Measurements from ENCODE around the gene EIF4G1. TPM values are rescaled to one million over a fixed set of nuclear protein-coding genes. Genes with fewer than 3 reads are reported as not detected.

Gene EIF4G1
- total and polyA plus RNA-seq, 2 experiments from 2014 or later, result 204 to 254 TPM

DNA sequence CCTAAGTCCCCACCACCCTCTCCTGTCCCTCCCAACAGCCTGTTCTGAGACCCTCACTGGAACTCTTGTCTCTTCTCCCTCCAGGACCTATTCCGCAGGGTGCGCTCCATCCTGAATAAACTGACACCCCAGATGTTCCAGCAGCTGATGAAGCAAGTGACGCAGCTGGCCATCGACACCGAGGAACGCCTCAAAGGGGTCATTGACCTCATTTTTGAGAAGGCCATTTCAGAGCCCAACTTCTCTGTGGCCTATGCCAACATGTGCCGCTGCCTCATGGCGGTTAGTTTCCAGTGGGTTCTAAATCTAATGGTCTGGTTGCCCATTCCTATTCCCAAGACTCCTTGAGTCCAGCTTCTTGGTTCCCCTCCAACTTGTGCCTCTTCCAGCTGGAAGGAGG lies 9.3 kb downstream of the EIF4G1 start:
- Histone ChIP-seq H3K27ac (no peak overlapping the region), H2AFZ (no peak overlapping the region), H3K36me3 (replicated peaks; ENCODE audit: insufficient read depth, low read depth) (no peaks in the 10 kb centered on the region), H3K9me3 (ENCODE audit: low read depth) (no peaks in the 10 kb centered on the region), H3K27me3 (no peaks in the 10 kb centered on the region), H3K79me2 (peaks cover 42% of the 10 kb centered on the region), H4K20me1 (ENCODE audit: insufficient read depth, poor library complexity, severe bottlenecking) (peaks cover 46% of the 10 kb centered on the region), H3K4me2 (no peak overlapping the region), H3K4me1 (ENCODE audit: insufficient read depth) (peaks cover 12% of the 10 kb centered on the region), H3K4me3 (no peak overlapping the region), H3K9me2 (replicated peaks; ENCODE audit: insufficient read depth) (no peaks in the 10 kb centered on the region)
- no peak for TF ChIP-seq EZH2phosphoT487 (IDR thresholded peaks at IDR 0.05; ENCODE audit: low read depth, severe bottlenecking, unreplicated experiment)
- TF ChIP-seq EZH2 (IDR thresholded peaks at IDR 0.05; ENCODE audit: borderline replicate concordance), result no peak
- TF ChIP-seq, protein P1, sequence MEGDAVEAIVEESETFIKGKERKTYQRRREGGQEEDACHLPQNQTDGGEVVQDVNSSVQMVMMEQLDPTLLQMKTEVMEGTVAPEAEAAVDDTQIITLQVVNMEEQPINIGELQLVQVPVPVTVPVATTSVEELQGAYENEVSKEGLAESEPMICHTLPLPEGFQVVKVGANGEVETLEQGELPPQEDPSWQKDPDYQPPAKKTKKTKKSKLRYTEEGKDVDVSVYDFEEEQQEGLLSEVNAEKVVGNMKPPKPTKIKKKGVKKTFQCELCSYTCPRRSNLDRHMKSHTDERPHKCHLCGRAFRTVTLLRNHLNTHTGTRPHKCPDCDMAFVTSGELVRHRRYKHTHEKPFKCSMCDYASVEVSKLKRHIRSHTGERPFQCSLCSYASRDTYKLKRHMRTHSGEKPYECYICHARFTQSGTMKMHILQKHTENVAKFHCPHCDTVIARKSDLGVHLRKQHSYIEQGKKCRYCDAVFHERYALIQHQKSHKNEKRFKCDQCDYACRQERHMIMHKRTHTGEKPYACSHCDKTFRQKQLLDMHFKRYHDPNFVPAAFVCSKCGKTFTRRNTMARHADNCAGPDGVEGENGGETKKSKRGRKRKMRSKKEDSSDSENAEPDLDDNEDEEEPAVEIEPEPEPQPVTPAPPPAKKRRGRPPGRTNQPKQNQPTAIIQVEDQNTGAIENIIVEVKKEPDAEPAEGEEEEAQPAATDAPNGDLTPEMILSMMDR (IDR thresholded peaks at IDR 0.05; ENCODE audit: poor library complexity), result no peak
- no peak for DNase-seq (ENCODE audit: low spot score)
- WGBS (ENCODE audit: low lambda C conversion rate, missing lambda C conversion rate), result 96% methylated on average over 8 of the region's 8 CpGs

DNA sequence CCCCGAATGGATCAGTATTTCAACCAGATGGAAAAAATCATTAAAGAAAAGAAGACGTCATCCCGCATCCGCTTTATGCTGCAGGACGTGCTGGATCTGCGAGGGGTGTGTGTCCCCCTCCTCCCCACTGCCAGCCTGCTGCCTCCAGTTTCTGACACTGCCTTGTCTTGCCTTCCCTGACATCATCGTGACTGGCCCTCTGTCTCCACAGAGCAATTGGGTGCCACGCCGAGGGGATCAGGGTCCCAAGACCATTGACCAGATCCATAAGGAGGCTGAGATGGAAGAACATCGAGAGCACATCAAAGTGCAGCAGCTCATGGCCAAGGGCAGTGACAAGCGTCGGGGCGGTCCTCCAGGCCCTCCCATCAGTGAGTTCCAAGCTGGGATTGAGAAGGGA lies 10.9 kb downstream of the EIF4G1 start:
- Histone ChIP-seq H3K9me3 (ENCODE audit: low read depth) (no peaks in the 10 kb centered on the region), H3K27ac (no peak overlapping the region), H2AFZ (no peak overlapping the region), H3K4me2 (no peak overlapping the region), H3K27me3 (no peaks in the 10 kb centered on the region), H3K9me2 (replicated peaks; ENCODE audit: insufficient read depth) (no peaks in the 10 kb centered on the region), H4K20me1 (ENCODE audit: insufficient read depth, poor library complexity, severe bottlenecking) (peaks cover 36% of the 10 kb centered on the region), H3K4me3 (no peak overlapping the region), H3K79me2 (peaks cover 33% of the 10 kb centered on the region), H3K4me1 (ENCODE audit: insufficient read depth) (no peaks in the 10 kb centered on the region), H3K36me3 (replicated peaks; ENCODE audit: insufficient read depth, low read depth) (no peaks in the 10 kb centered on the region)
- TF ChIP-seq EZH2phosphoT487 (IDR thresholded peaks at IDR 0.05; ENCODE audit: low read depth, severe bottlenecking, unreplicated experiment) (no peak), EZH2 (IDR thresholded peaks at IDR 0.05; ENCODE audit: borderline replicate concordance) (no peak)
- TF ChIP-seq, protein P1 (IDR thresholded peaks at IDR 0.05; ENCODE audit: poor library complexity), result no peak
- 97% methylated on average over 13 of the region's 13 CpGs for WGBS (ENCODE audit: low lambda C conversion rate, missing lambda C conversion rate)
- no peak for DNase-seq (ENCODE audit: low spot score)

DNA sequence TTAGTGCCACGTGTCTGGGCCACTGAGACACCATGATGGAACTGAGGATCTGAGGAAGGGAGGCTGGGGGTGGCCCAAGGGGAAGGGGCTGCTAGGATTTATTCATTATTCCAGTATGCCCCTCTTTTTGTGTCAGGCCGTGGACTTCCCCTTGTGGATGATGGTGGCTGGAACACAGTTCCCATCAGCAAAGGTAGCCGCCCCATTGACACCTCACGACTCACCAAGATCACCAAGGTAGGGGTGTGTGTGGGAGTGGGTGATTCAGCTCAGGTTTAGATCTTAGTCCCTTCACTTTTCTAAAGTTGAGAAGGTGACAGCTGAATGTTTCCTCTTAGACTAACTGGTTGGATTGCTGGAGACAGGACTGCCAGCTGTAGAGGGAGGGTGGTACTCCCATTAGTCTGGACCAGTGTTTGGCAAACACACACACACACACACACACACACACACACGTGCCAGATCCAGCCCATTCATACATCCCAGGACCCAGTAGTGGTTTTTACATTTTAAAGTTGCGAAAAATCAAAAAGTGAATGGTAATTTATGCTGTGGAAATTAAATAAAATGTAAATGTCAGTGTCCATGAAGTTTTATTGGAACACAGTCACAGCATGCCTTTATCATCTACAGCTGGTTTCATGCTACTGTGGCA lies 11.4 kb downstream of the EIF4G1 start:
- no peak for DNase-seq (ENCODE audit: low spot score)
- no peak overlapping the region for H3K27ac ChIP-seq
- H3K9me2 ChIP-seq (replicated peaks; ENCODE audit: insufficient read depth), result no peaks in the 10 kb centered on the region
- H4K20me1 ChIP-seq (ENCODE audit: insufficient read depth, poor library complexity, severe bottlenecking), result peaks cover 34% of the 10 kb centered on the region
- no peak for TF ChIP-seq EZH2phosphoT487 (IDR thresholded peaks at IDR 0.05; ENCODE audit: low read depth, severe bottlenecking, unreplicated experiment)
- TF ChIP-seq EZH2 (IDR thresholded peaks at IDR 0.05; ENCODE audit: borderline replicate concordance), result no peak
- TF ChIP-seq, protein P1 (IDR thresholded peaks at IDR 0.05; ENCODE audit: poor library complexity), result no peak
- no peak overlapping the region for H3K4me2 ChIP-seq
- no peaks in the 10 kb centered on the region for H3K36me3 ChIP-seq (replicated peaks; ENCODE audit: insufficient read depth, low read depth)
- H3K4me3 ChIP-seq, result no peak overlapping the region
- H3K79me2 ChIP-seq, result peaks cover 28% of the 10 kb centered on the region
- WGBS (ENCODE audit: low lambda C conversion rate, missing lambda C conversion rate), result 96% methylated on average over 6 of the region's 6 CpGs
- H2AFZ ChIP-seq, result no peak overlapping the region
- H3K4me1 ChIP-seq (ENCODE audit: insufficient read depth), result no peaks in the 10 kb centered on the region
- no peaks in the 10 kb centered on the region for H3K27me3 ChIP-seq
- H3K9me3 ChIP-seq (ENCODE audit: low read depth), result no peaks in the 10 kb centered on the region

Measured in hepatocyte (in vitro differentiated cells).